Stimulated activated memory B cell treated with anti-CD40 and anti-IgM and Interleukin-4, amounts not matched to agents 10 μg/mL and 1 μg/mL and 100 μg/mL, for 72 hours (primary cell): ENCODE data around the gene TMEM214.

ENCODE experiments used
- ATAC-seq: fragments of 150-1000 bp; cut with Tn5 transposase; 2 replicates; pipeline ENCODE4 v1.10.0; 2021
- H3K27ac Mint-ChIP-seq: one replicate; pipeline ENCODE4 v1.8.0; 2022; ENCODE audit warnings: mild to moderate bottlenecking, mixed read lengths
- H3K27me3 Mint-ChIP-seq: one replicate; pipeline ENCODE4 v1.8.0; 2022; ENCODE audit warnings: mixed read lengths
- H3K36me3 Mint-ChIP-seq: one replicate; pipeline ENCODE4 v1.8.0; 2022; ENCODE audit warnings: mixed read lengths
- H3K4me1 Mint-ChIP-seq: one replicate; pipeline ENCODE4 v1.8.0; 2022; ENCODE audit warnings: mixed read lengths
- H3K4me3 Mint-ChIP-seq: one replicate; pipeline ENCODE4 v1.8.0; 2022; ENCODE audit warnings: mild to moderate bottlenecking, moderate library complexity, mixed read lengths
- H3K9me3 Mint-ChIP-seq: one replicate; pipeline ENCODE4 v1.8.0; 2022; ENCODE audit warnings: mixed read lengths

Gene TMEM214

DNA sequence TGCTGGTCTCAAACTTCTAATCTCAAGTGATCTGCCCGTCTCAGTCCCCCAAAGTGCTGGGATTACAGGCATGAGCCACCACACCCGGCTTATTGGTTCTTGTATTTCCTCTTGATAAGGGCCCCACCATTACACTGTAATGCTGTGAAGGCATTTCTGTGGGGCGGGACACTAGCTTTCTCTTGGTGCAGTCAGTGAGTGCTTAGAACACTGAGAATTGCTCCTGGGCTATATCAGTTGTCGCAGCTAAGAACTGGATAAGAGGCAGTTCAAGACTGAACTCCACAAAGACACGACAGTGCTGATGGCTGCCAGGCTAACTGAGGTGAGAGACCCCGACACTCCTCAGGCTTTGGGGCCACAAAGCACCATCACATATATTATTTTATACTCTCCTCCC, 55.9 kb downstream of the TMEM214 start:
- ATAC-seq = no peak
- H3K27me3 Mint-ChIP-seq = no peaks in the 10 kb centered on the region
- H3K27ac Mint-ChIP-seq = no peak overlapping the region
- peaks cover 18% of the 10 kb centered on the region for H3K4me1 Mint-ChIP-seq
- no peaks in the 10 kb centered on the region for H3K36me3 Mint-ChIP-seq
- H3K9me3 Mint-ChIP-seq = no peaks in the 10 kb centered on the region
- H3K4me3 Mint-ChIP-seq = no peak overlapping the region

DNA sequence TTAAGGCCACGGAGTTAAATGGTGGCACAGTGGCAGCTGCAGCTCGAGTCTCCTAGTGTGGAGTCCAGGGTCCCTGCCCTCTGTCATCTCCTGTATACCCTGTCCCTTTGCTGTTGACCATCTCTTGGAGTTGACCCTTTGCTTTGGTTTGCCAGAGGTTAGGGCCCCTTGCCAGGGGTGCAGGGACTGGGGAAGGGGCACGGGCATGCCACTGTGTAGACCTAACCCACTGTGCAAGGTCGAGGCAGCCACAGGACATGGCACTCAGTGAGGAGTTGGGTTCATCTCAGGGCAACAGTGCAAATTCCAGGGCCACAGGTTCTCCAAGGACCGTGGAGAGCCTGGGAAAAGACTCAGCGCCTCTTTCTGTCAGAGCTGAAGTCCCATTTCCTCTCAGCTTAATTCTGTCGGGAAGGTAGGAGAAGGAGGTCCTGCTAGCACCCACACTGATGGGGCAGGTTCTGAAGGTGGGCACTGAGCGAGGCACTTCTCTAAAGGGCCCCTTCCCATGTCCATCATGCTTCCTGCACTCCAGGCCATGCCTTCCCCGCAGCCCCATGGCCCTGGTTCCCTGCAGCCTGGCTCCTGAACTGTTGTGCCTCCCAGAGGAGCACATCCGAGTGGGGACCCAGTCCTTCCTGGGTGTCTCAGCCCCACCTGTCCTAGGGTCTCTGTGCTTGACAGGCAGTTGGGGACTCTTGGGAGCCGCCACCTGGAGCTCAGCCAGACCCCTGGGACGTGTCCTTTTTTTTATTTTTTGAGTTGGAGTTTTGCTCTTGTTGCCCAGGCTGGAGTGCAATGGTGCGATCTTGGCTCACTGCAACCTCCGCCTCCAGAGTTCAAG, 56.6 kb downstream of the TMEM214 start:
- ATAC-seq = no peak
- Mint-ChIP-seq H3K27me3 (no peaks in the 10 kb centered on the region), H3K9me3 (no peaks in the 10 kb centered on the region), H3K4me1 (peaks cover 18% of the 10 kb centered on the region), H3K36me3 (no peaks in the 10 kb centered on the region), H3K27ac (no peak overlapping the region), H3K4me3 (no peak overlapping the region)
